ENCODE results near the gene GPR153.

The GPR153 gene

GRCh38 chr1:6248161-6248776, 12.6 kb downstream of the GPR153 start:
- no peak for TF ChIP-seq ZFX (IDR thresholded peaks at IDR 0.05; ENCODE audit: borderline replicate concordance)
- no peak for TF ChIP-seq CTCF (IDR thresholded peaks at IDR 0.05)
- H3K27ac ChIP-seq: no peak overlapping the region

DNA sequence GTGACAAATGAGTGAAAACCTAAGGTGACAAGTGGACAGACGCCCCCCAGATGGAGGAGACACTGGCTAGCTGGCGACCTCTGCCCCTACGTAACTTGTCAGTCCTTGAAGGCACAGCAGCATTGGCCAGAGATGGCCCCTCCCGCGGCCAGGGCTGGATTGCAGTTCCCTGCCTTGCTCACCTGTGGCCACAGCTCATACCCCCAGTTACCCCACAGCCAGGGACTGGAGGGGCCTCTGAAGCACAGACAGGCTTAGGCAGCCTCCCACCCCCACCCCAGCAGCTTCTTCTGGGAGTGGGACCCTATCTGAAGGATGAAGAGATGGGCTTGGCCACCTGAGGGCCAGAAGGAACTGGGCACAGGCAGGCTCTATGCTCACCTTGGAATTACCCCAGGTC, 13.2 kb downstream of the GPR153 start:
- TF ChIP-seq ZFX (IDR thresholded peaks at IDR 0.05; ENCODE audit: borderline replicate concordance) (no peak), CTCF (IDR thresholded peaks at IDR 0.05) (no peak)
- no peak overlapping the region for H3K27ac ChIP-seq

- H3K27ac ChIP-seq: peak overlapping the region; percentile 55
- peak; percentile 91 for TF ChIP-seq CTCF (IDR thresholded peaks at IDR 0.05)
- no peak for TF ChIP-seq ZFX (IDR thresholded peaks at IDR 0.05; ENCODE audit: borderline replicate concordance)
These were observed 14.1 kb downstream of the GPR153 start for GRCh38 chr1:6246497-6247467.

DNA sequence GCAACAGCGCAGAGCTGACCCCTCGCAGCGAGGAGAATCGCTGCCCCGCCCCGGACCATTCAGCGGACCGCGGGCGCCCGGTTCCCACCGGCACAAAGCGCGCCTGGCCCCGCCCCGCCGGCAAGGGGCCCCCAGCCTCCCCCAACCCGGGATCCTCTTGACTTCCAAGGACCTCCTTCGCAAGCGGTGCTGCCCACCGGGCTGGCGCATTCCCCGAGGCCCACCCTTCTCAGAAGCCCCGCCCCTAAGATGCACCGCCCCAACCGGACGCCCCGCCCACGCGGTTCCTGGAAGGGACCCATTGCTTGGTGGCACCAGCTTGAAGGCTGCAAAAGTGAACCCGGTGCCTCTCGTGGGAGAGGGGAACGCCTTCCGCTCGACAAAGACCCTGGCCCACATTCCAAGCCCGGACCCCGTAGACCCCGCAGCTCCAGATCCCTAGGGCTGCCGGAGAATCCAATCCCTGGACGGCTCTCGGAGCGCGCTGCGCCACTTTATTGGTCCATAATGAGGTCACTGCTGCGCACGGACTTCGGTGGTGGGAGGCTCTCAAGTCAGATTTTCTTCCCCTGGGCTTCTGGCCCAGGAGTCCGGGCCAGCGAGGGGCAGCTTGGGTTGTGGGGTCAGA, 14.9 kb downstream of the GPR153 start:
- H3K27ac ChIP-seq: peak overlapping the region; percentile 55
- TF ChIP-seq CTCF (IDR thresholded peaks at IDR 0.05): no peak
- no peak for TF ChIP-seq ZFX (IDR thresholded peaks at IDR 0.05; ENCODE audit: borderline replicate concordance)

- H3K27ac ChIP-seq: 0 out of 2 replicates have a peak overlapping the region, but pooled peaks have one; percentile 55
- no peak for TF ChIP-seq ZFX (IDR thresholded peaks at IDR 0.05; ENCODE audit: borderline replicate concordance)
- peak; percentile 83 for TF ChIP-seq CTCF (IDR thresholded peaks at IDR 0.05)
These were observed 15.6 kb downstream of the GPR153 start for GRCh38 chr1:6245086-6245868.

GRCh38 chr1:6244401-6245049, 16.4 kb downstream of the GPR153 start:
- TF ChIP-seq ZFX (IDR thresholded peaks at IDR 0.05; ENCODE audit: borderline replicate concordance) (no peak), CTCF (IDR thresholded peaks at IDR 0.05) (no peak)
- H3K27ac ChIP-seq: no peak overlapping the region

All from 22Rv1 (cell line).